ENCODE data around the gene NID2. TPM values are rescaled to one million over a fixed set of nuclear protein-coding genes. Genes with fewer than 3 reads are reported as not detected.

NID2 gene
- total and polyA plus RNA-seq, 4 donors = 3.4 to 116 (median 7.8) TPM

- no peak overlapping the region for H3K4me3 ChIP-seq
Observed at GRCh38 chr14:52049721-52050588, 18.9 kb downstream of the NID2 start.

GRCh38 chr14:52049271-52049670 is 19.6 kb downstream of the NID2 start:
- Histone ChIP-seq H3K4me3 (no peak overlapping the region), H3K27me3 (ENCODE audit: control insufficient read depth in 3 of 3, insufficient read depth in 3 of 3, low read length in 2 of 3) (no peaks in the 10 kb centered on the region), H3K27ac (ENCODE audit: low read depth in 1 of 2, low read length in 1 of 2) (peak overlapping the region in 1 of 2 donors; percentile 38), H3K4me1 (ENCODE audit: control insufficient read depth in 5 of 5, insufficient read depth in 5 of 5, low read length in 5 of 5) (peaks cover 9 to 51% (median 47%) of the 10 kb centered on the region in 5 donors), H3K9ac (ENCODE audit: insufficient read depth in 1 of 2, low read length in 2 of 2) (no peak overlapping the region), H3K9me3 (ENCODE audit: control insufficient read depth in 4 of 4, insufficient read depth in 3 of 4, low read length in 3 of 4) (no peaks in the 10 kb centered on the region), H3K36me3 (ENCODE audit: control insufficient read depth in 4 of 4, insufficient read depth in 4 of 4, low read length in 4 of 4) (peaks cover 0 to 9% (median 4%) of the 10 kb centered on the region in 4 donors)
- TF ChIP-seq CTCF (IDR thresholded peaks at IDR 0.05; ENCODE audit: control extremely low read depth, extremely low read depth) = no peak
- ATAC-seq (ENCODE audit: insufficient read depth, low FRiP score) (no peak), DNase-seq (no peak)
- WGBS, 2 donors = 77 to 84% methylated on average over 5 of the region's 5 CpGs

More at GRCh38 chr14:52049721-52050588, 18.9 kb downstream of the NID2 start:
- H3K27ac ChIP-seq (ENCODE audit: low read depth in 1 of 2, low read length in 1 of 2) = no peak overlapping the region
- H3K36me3 ChIP-seq (ENCODE audit: control insufficient read depth in 4 of 4, insufficient read depth in 4 of 4, low read length in 4 of 4) = peaks cover 0 to 9% (median 5%) of the 10 kb centered on the region in 4 donors
- H3K4me1 ChIP-seq (ENCODE audit: control insufficient read depth in 5 of 5, insufficient read depth in 5 of 5, low read length in 5 of 5) = peaks cover 9 to 52% (median 44%) of the 10 kb centered on the region in 5 donors
- no peaks in the 10 kb centered on the region for H3K27me3 ChIP-seq (ENCODE audit: control insufficient read depth in 3 of 3, insufficient read depth in 3 of 3, low read length in 2 of 3)
- DNase-seq (no peak), ATAC-seq (ENCODE audit: insufficient read depth, low FRiP score) (no peak)
- H3K9ac ChIP-seq (ENCODE audit: insufficient read depth in 1 of 2, low read length in 2 of 2) = no peak overlapping the region
- no peak for TF ChIP-seq CTCF (IDR thresholded peaks at IDR 0.05; ENCODE audit: control extremely low read depth, extremely low read depth)
- 75 to 81% methylated on average over 6 of the region's 6 CpGs for WGBS, 2 donors
- no peaks in the 10 kb centered on the region for H3K9me3 ChIP-seq (ENCODE audit: control insufficient read depth in 4 of 4, insufficient read depth in 3 of 4, low read length in 3 of 4)

- peak overlapping the region in 1 of 2 donors; percentile 59 for H3K27ac ChIP-seq (ENCODE audit: low read depth in 1 of 2, low read length in 1 of 2)
Observed at GRCh38 chr14:52048641-52049204, 20.1 kb downstream of the NID2 start.

More at GRCh38 chr14:52048641-52049204, 20.1 kb downstream of the NID2 start:
- Histone ChIP-seq H3K27me3 (ENCODE audit: control insufficient read depth in 3 of 3, insufficient read depth in 3 of 3, low read length in 2 of 3) (no peaks in the 10 kb centered on the region), H3K36me3 (ENCODE audit: control insufficient read depth in 4 of 4, insufficient read depth in 4 of 4, low read length in 4 of 4) (peaks cover 0 to 5% (median under 1%) of the 10 kb centered on the region in 4 donors), H3K9ac (ENCODE audit: insufficient read depth in 1 of 2, low read length in 2 of 2) (peak overlapping the region in 1 of 2 donors; percentile 11), H3K4me3 (no peak overlapping the region), H3K4me1 (ENCODE audit: control insufficient read depth in 5 of 5, insufficient read depth in 5 of 5, low read length in 5 of 5) (peaks cover 9 to 48% (median 44%) of the 10 kb centered on the region in 5 donors), H3K9me3 (ENCODE audit: control insufficient read depth in 4 of 4, insufficient read depth in 3 of 4, low read length in 3 of 4) (no peaks in the 10 kb centered on the region)
- ATAC-seq (ENCODE audit: insufficient read depth, low FRiP score) (no peak), DNase-seq (no peak)
- 66 to 76% methylated on average over 3 of the region's 3 CpGs for WGBS, 2 donors
- no peak for TF ChIP-seq CTCF (IDR thresholded peaks at IDR 0.05; ENCODE audit: control extremely low read depth, extremely low read depth)
